Vagina (tissue), 2 donors: ENCODE measurements around the gene EHBP1L1.

Source experiments
- POLR2A ChIP-seq, 2 donors: fragments of 450-650 bp; IDR thresholded peaks; one replicate each; pipeline ENCODE4 v1.6.1; 2017; ENCODE audit warnings: antibody characterized with exemption in 2 of 2, mild to moderate bottlenecking in 2 of 2, moderate library complexity in 2 of 2
- POLR2AphosphoS5 ChIP-seq, 2 donors: sonication (generic); formaldehyde crosslinking; IDR thresholded peaks; one replicate each; pipeline ENCODE4 v1.9.0; 2017; ENCODE audit warnings: antibody characterized with exemption in 2 of 2, mild to moderate bottlenecking in 2 of 2, low read depth in 1 of 2; ENCODE audit not compliant: insufficient read depth in 1 of 2
- TF ChIP-seq, protein P1 (sequence below), 3 experiments: fragments of 450-650 bp in 2 of 3; fragments of 200-600 bp in 1 of 3; sonication (generic) in 1 of 3; IDR thresholded peaks; one replicate each; pipeline ENCODE4 v1.5.1; 2017 to 2019; ENCODE audit warnings: antibody characterized with exemption in 3 of 3, mild to moderate bottlenecking in 2 of 3, moderate library complexity in 2 of 3

GRCh38 chr11:65585396-65586246 is 9.8 kb downstream of the EHBP1L1 start:
- TF ChIP-seq POLR2A (IDR thresholded peaks at IDR 0.05) (no peak), POLR2AphosphoS5 (IDR thresholded peaks at IDR 0.05; ENCODE audit: insufficient read depth in 1 of 2, low read depth in 1 of 2) (no peak)
- TF ChIP-seq, protein P1, sequence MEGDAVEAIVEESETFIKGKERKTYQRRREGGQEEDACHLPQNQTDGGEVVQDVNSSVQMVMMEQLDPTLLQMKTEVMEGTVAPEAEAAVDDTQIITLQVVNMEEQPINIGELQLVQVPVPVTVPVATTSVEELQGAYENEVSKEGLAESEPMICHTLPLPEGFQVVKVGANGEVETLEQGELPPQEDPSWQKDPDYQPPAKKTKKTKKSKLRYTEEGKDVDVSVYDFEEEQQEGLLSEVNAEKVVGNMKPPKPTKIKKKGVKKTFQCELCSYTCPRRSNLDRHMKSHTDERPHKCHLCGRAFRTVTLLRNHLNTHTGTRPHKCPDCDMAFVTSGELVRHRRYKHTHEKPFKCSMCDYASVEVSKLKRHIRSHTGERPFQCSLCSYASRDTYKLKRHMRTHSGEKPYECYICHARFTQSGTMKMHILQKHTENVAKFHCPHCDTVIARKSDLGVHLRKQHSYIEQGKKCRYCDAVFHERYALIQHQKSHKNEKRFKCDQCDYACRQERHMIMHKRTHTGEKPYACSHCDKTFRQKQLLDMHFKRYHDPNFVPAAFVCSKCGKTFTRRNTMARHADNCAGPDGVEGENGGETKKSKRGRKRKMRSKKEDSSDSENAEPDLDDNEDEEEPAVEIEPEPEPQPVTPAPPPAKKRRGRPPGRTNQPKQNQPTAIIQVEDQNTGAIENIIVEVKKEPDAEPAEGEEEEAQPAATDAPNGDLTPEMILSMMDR (IDR thresholded peaks at IDR 0.05) = no peak
